Measurements from ENCODE around the gene TRAPPC12. TPM values are rescaled to one million over a fixed set of nuclear protein-coding genes. Genes with fewer than 3 reads are reported as not detected.
A peak's percentile ranks its signal among the peaks of the same experiment; 100 is the strongest.

TRAPPC12 gene
- total RNA-seq, 1 experiment from 2014 or later, result 86.0 TPM

DNA sequence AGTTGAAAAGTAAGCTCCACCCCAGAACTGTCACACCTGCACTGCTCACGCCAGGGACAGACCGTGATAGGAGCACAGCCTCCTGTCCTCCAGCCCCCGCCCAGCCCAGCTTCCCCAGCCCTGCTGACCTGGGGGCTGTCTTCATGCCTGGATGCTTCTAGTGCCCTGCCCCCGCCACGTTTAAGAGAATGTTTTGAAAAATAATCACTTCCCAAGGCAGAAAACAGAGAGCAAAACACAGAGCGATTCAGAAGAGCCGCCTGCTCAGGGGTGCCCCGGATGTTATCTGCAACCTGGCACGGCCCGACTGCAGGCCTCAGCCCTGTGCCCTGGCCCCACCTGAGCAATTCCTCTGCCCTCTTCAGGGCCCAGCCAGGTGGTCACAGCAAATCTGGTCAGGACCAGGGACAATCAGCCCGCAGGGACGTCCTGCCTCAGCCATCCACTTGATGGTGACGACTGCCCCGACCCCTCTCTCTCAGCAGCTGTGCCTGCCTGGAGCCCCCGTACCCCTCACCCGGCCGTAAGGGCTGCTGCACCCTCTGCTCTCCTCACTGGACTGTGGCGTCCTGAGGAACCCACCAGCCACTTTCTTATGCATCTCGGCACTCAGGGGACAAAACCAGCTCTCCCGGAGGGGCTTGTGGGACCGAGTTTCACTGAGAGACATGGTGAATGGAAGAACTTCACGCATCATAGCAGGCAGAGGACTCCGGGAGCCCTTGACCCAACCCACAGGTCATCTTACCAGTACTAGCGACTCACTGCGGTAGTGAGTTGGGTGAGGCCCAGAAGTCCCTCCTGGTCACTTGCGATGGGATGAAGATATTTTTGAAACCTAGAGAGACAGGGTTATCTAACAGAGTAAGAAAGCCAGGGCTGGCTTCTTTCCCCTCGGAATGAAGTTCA, 109.6 kb downstream of the TRAPPC12 start:
- no peaks in the 10 kb centered on the region for H3K27me3 ChIP-seq (ENCODE audit: insufficient read depth, low read length)
- H3K18ac ChIP-seq (ENCODE audit: insufficient read length, low read depth, low read length), result no peak overlapping the region
- H2BK12ac ChIP-seq (ENCODE audit: insufficient read length, low read depth, low read length), result no peak overlapping the region
- no peak overlapping the region for H2AFZ ChIP-seq (ENCODE audit: low read length)
- H3K4me2 ChIP-seq (ENCODE audit: insufficient read depth, insufficient read length, low read length), result no peak overlapping the region
- no peak overlapping the region for H3K9ac ChIP-seq (ENCODE audit: extremely low read depth, insufficient read length, low read length)
- no peak overlapping the region for H2BK5ac ChIP-seq (ENCODE audit: insufficient read length, low read length)
- no peak overlapping the region for H2BK15ac ChIP-seq (ENCODE audit: low read depth, low read length)
- Mint-ChIP-seq H3K36me3 (ENCODE audit: insufficient read depth in 1 of 3, low read depth in 3 of 3) (peaks cover 15 to 18% (median 16%) of the 10 kb centered on the region in 3 experiments), H3K27ac (peak overlapping the region in 2 of 3 experiments; percentile 7 to 90; a peak in 3 of 7 replicates), H3K4me3 (no peak overlapping the region), H3K27me3 (ENCODE audit: low read depth) (peaks cover 1% of the 10 kb centered on the region; the same call in 1 of the 2 replicates), H3K4me1 (peaks cover 16 to 25% of the 10 kb centered on the region in 2 experiments), H3K9me3 (peaks cover 3 to 8% of the 10 kb centered on the region in 2 experiments; a peak in 2 of 5 replicates)
- H3K23ac ChIP-seq (ENCODE audit: insufficient read length, low read depth, low read length), result no peak overlapping the region
- no peak overlapping the region for H4K5ac ChIP-seq (ENCODE audit: insufficient read length, low read depth, low read length)
- no peak overlapping the region for H3K56ac ChIP-seq (ENCODE audit: insufficient read length, low read depth, low read length)
- no CpG with 5 or more reads among the region's 27 CpGs for WGBS (ENCODE audit: extremely low coverage, insufficient read length, low lambda C conversion rate)
- no peak overlapping the region for H3K4ac ChIP-seq (ENCODE audit: low read depth, low read length)
- H3K27ac ChIP-seq (ENCODE audit: insufficient read length, low read depth, low read length), result no peak overlapping the region
- no peaks in the 10 kb centered on the region for H3K79me1 ChIP-seq (ENCODE audit: insufficient read depth, low read depth, low read length, poor library complexity, severe bottlenecking)
- H3T11ph ChIP-seq (ENCODE audit: low read length), result no peak overlapping the region
- no peaks in the 10 kb centered on the region for H3K9me3 ChIP-seq (ENCODE audit: control insufficient read depth, low read depth, low read length)
- DNase-seq, result peak; percentile 36
- H3K4me1 ChIP-seq (ENCODE audit: insufficient read depth, low read length), result no peaks in the 10 kb centered on the region
- no peaks in the 10 kb centered on the region for H3K23me2 ChIP-seq (ENCODE audit: insufficient read length, low read depth, low read length, poor library complexity, severe bottlenecking)
- H3K79me2 ChIP-seq (ENCODE audit: insufficient read depth, low read length), result no peaks in the 10 kb centered on the region
- no peak overlapping the region for H4K8ac ChIP-seq (replicated peaks; ENCODE audit: insufficient read length, low read depth, low read length)
- H4K20me1 ChIP-seq (ENCODE audit: control insufficient read depth, insufficient read depth, insufficient read length), result no peaks in the 10 kb centered on the region
- H2BK20ac ChIP-seq (ENCODE audit: low read depth, low read length, poor library complexity, severe bottlenecking), result no peak overlapping the region
- H2BK120ac ChIP-seq (ENCODE audit: low read depth, low read length, poor library complexity, severe bottlenecking), result no peak overlapping the region
- H3K14ac ChIP-seq (ENCODE audit: insufficient read depth, low read length), result peak overlapping the region; percentile 26; the same call in 1 of the 2 replicates
- H2AK5ac ChIP-seq (ENCODE audit: insufficient read length, low read length), result no peak overlapping the region
- H4K91ac ChIP-seq (ENCODE audit: insufficient read length, low read depth, low read length), result no peak overlapping the region
- TF ChIP-seq, protein P1, sequence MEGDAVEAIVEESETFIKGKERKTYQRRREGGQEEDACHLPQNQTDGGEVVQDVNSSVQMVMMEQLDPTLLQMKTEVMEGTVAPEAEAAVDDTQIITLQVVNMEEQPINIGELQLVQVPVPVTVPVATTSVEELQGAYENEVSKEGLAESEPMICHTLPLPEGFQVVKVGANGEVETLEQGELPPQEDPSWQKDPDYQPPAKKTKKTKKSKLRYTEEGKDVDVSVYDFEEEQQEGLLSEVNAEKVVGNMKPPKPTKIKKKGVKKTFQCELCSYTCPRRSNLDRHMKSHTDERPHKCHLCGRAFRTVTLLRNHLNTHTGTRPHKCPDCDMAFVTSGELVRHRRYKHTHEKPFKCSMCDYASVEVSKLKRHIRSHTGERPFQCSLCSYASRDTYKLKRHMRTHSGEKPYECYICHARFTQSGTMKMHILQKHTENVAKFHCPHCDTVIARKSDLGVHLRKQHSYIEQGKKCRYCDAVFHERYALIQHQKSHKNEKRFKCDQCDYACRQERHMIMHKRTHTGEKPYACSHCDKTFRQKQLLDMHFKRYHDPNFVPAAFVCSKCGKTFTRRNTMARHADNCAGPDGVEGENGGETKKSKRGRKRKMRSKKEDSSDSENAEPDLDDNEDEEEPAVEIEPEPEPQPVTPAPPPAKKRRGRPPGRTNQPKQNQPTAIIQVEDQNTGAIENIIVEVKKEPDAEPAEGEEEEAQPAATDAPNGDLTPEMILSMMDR (conservative IDR thresholded peaks at IDR 0.05), result no peak

All from H9 (cell line).